Fibroblast of lung (primary cell): Measurements from ENCODE around the gene BCL6B. TPM values are rescaled to one million over a fixed set of nuclear protein-coding genes. Genes with fewer than 3 reads are reported as not detected.

Experiments
- DNase-seq, 2 donors: peaks; one replicate each; pipeline versions ENCODE4 v3.0.0 to v3.0.0-alpha.2; 2010; ENCODE audit warnings: low read depth in 2 of 2
- H2AFZ ChIP-seq: 2 replicates; pipeline ENCODE4 v1.5.1; 2012; ENCODE audit warnings: low read length, control low read depth, inconsistent platforms
- H3K27ac ChIP-seq: 2 replicates; pipeline ENCODE4 v1.5.1; 2011; ENCODE audit warnings: low read length, control low read depth; ENCODE audit not compliant: insufficient read depth
- H3K27me3 ChIP-seq: 2 replicates; pipeline ENCODE4 v1.5.1; 2011; ENCODE audit warnings: mild to moderate bottlenecking, low read length; ENCODE audit not compliant: control insufficient read depth, insufficient read depth
- H3K36me3 ChIP-seq: 2 replicates; pipeline ENCODE4 v1.5.1; 2011; ENCODE audit warnings: low read length; ENCODE audit not compliant: control insufficient read depth, insufficient read depth
- H3K4me1 ChIP-seq: 2 replicates; pipeline ENCODE4 v1.5.1; 2011; ENCODE audit warnings: low read length; ENCODE audit not compliant: control insufficient read depth, insufficient read depth; ENCODE audit errors: extremely low read depth
- H3K4me2 ChIP-seq: 2 replicates; pipeline ENCODE4 v1.5.1; 2011; ENCODE audit warnings: low read length, control low read depth; ENCODE audit not compliant: insufficient read depth; ENCODE audit errors: extremely low read depth
- H3K4me3 ChIP-seq, 4 experiments: fragments of 200-600 bp in 1 of 4; sonication (generic) in 1 of 4; replicated peaks in 1 of 4; 2 replicates each; pipeline ENCODE4 v1.5.1; 2011 to 2016; ENCODE audit warnings: low read length in 4 of 4, low read depth in 3 of 4, mild to moderate bottlenecking in 3 of 4, control low read depth in 2 of 4, inconsistent platforms in 1 of 4, mixed read lengths in 1 of 4; ENCODE audit not compliant: insufficient read depth in 1 of 4; ENCODE audit errors: control extremely low read depth in 1 of 4
- H3K79me2 ChIP-seq: 2 replicates; pipeline ENCODE4 v1.5.1; 2012; ENCODE audit warnings: mild to moderate bottlenecking, low read length, inconsistent platforms; ENCODE audit not compliant: control insufficient read depth, insufficient read depth
- H3K9ac ChIP-seq: 2 replicates; pipeline ENCODE4 v1.5.1; 2011; ENCODE audit warnings: mild to moderate bottlenecking, low read length, control low read depth; ENCODE audit not compliant: insufficient read depth
- H3K9me3 ChIP-seq: 2 replicates; pipeline ENCODE4 v1.5.1; 2012; ENCODE audit warnings: low read depth, low read length; ENCODE audit not compliant: control insufficient read depth, insufficient read depth
- H4K20me1 ChIP-seq: 2 replicates; pipeline ENCODE4 v1.5.1; 2011; ENCODE audit warnings: low read length; ENCODE audit not compliant: control insufficient read depth, insufficient read depth; ENCODE audit errors: extremely low read depth
- EZH2 ChIP-seq: IDR thresholded peaks from 2 replicates; pipeline ENCODE4 v1.5.1; 2012; ENCODE audit warnings: low read length, control low read depth, mild to moderate bottlenecking; ENCODE audit errors: missing control alignments
- polyA plus RNA-seq, 2 donors: library from polyadenylated mRNA; depleted of rRNA in 1 of 2; stranded (reverse) in 1 of 2; unstranded in 1 of 2; fragments of >200 nt; gene quantifications; 2 replicates each; pipeline ENCODE4 v1.2.1, GENCODE V29; 2011 to 2012; ENCODE audit warnings: missing spikeins in 1 of 2
- total RNA-seq: library from RNA; depleted of rRNA; stranded (reverse); fragments of >200 nt; gene quantifications from 2 replicates; pipeline ENCODE4 v1.2.1, GENCODE V29; 2014
- TF ChIP-seq, protein P1 (sequence below), 2 donors: IDR thresholded peaks in 1 of 2; conservative IDR thresholded peaks in 1 of 2; 1 replicate in 1 of 2; 2 replicates in 1 of 2; pipeline ENCODE4 v1.5.1; 2011 to 2012; ENCODE audit warnings: low read length in 2 of 2, control low read depth in 1 of 2, inconsistent platforms in 1 of 2, low read depth in 1 of 2, mild to moderate bottlenecking in 1 of 2

BCL6B gene
- total and polyA plus RNA-seq, 2 donors (not counting 1 experiment from before 2014, with no cell fraction given): 0.02 to 0.50 TPM

GRCh38 chr17:7035591-7036368, 12.9 kb downstream of the BCL6B start, which contains the start of gene SLC16A13:
Gene SLC16A13, plus strand, starts transcription at chr17:7036015. Its CDS starts 368 bp downstream, at chr17:7036383.
- no peaks in the 10 kb centered on the region for H3K36me3 ChIP-seq
- no peak for TF ChIP-seq EZH2
- TF ChIP-seq, protein P1, sequence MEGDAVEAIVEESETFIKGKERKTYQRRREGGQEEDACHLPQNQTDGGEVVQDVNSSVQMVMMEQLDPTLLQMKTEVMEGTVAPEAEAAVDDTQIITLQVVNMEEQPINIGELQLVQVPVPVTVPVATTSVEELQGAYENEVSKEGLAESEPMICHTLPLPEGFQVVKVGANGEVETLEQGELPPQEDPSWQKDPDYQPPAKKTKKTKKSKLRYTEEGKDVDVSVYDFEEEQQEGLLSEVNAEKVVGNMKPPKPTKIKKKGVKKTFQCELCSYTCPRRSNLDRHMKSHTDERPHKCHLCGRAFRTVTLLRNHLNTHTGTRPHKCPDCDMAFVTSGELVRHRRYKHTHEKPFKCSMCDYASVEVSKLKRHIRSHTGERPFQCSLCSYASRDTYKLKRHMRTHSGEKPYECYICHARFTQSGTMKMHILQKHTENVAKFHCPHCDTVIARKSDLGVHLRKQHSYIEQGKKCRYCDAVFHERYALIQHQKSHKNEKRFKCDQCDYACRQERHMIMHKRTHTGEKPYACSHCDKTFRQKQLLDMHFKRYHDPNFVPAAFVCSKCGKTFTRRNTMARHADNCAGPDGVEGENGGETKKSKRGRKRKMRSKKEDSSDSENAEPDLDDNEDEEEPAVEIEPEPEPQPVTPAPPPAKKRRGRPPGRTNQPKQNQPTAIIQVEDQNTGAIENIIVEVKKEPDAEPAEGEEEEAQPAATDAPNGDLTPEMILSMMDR (conservative IDR thresholded peaks at IDR 0.05 in 1 of 2, IDR thresholded peaks at IDR 0.05 in 1 of 2; ENCODE audit: low read depth in 1 of 2, low read length in 2 of 2): no peak
- H4K20me1 ChIP-seq: no peaks in the 10 kb centered on the region
- H3K4me2 ChIP-seq: peak within 1 kb of the TSS; percentile 92
- peak within 1 kb of the TSS; percentile 85 for H3K27ac ChIP-seq
- peak within 1 kb of the TSS; percentile 52 for H3K9ac ChIP-seq
- no peaks in the 10 kb centered on the region for H3K79me2 ChIP-seq
- no peaks in the 10 kb centered on the region for H3K9me3 ChIP-seq
- H2AFZ ChIP-seq: peak within 1 kb of the TSS; percentile 94
- no peaks in the 10 kb centered on the region for H3K27me3 ChIP-seq
- peaks cover 5% of the 10 kb centered on the region for H3K4me1 ChIP-seq
- H3K4me3 ChIP-seq: peak within 1 kb of the TSS; percentile 75 to 91 (median 79)
- DNase-seq: peak; percentile 92

- H3K4me3 ChIP-seq: no peak overlapping the region
- no peak overlapping the region for H3K27ac ChIP-seq
- peaks cover 10% of the 10 kb centered on the region for H3K27me3 ChIP-seq
- H4K20me1 ChIP-seq: no peaks in the 10 kb centered on the region
- H3K9me3 ChIP-seq: no peaks in the 10 kb centered on the region
- H3K36me3 ChIP-seq: no peaks in the 10 kb centered on the region
- no peak overlapping the region for H2AFZ ChIP-seq
- H3K4me1 ChIP-seq: peaks cover 5% of the 10 kb centered on the region
- H3K9ac ChIP-seq: no peak overlapping the region
- no peak for TF ChIP-seq EZH2
- TF ChIP-seq, protein P1 (conservative IDR thresholded peaks at IDR 0.05 in 1 of 2, IDR thresholded peaks at IDR 0.05 in 1 of 2; ENCODE audit: low read depth in 1 of 2, low read length in 2 of 2): no peak
- DNase-seq: no peak
- no peaks in the 10 kb centered on the region for H3K79me2 ChIP-seq
- no peak overlapping the region for H3K4me2 ChIP-seq
These were observed 15.4 kb downstream of the BCL6B start for GRCh38 chr17:7038025-7038862.

GRCh38 chr17:7039832-7040231, 17.0 kb downstream of the BCL6B start:
- Histone ChIP-seq H3K79me2 (no peaks in the 10 kb centered on the region), H3K9ac (no peak overlapping the region), H4K20me1 (no peaks in the 10 kb centered on the region), H3K27ac (no peak overlapping the region), H3K4me2 (no peak overlapping the region), H3K27me3 (peaks cover 18% of the 10 kb centered on the region), H3K9me3 (no peaks in the 10 kb centered on the region), H3K4me1 (peaks cover 7% of the 10 kb centered on the region), H2AFZ (no peak overlapping the region), H3K36me3 (no peaks in the 10 kb centered on the region), H3K4me3 (no peak overlapping the region)
- no peak for DNase-seq
- TF ChIP-seq, protein P1 (conservative IDR thresholded peaks at IDR 0.05 in 1 of 2, IDR thresholded peaks at IDR 0.05 in 1 of 2; ENCODE audit: low read depth in 1 of 2, low read length in 2 of 2): no peak
- TF ChIP-seq EZH2: no peak
